COR-L47 (cell line): Measurements from ENCODE around the gene COLGALT1.
"Not testable (repeated sequence)": the region's sequence is repeated elsewhere in the genome, so short reads cannot be mapped to it uniquely, and the experiment has no call there.

Experiments used
- DNase-seq: peaks from one replicate; lab custom pipeline; 2025; lab: John Stamatoyannopoulos, UW

Gene COLGALT1

GRCh38 chr19:17555480-17555928 lies at the start of gene COLGALT1:
Gene COLGALT1, plus strand, starts transcription at chr19:17555649. Its CDS starts 65 bp downstream, at chr19:17555714.
- peak; percentile 98 for DNase-seq

- no peak for DNase-seq
These were observed 48.7 kb upstream of the COLGALT1 start for GRCh38 chr19:17506745-17507144.

GRCh38 chr19:17508558-17508933 lies 46.9 kb upstream of the COLGALT1 start:
- DNase-seq = not testable (repeated sequence)

- no peak for DNase-seq
These were observed 45.0 kb upstream of the COLGALT1 start for GRCh38 chr19:17510220-17510993.

GRCh38 chr19:17511724-17512573 lies 43.5 kb upstream of the COLGALT1 start:
- peak; percentile 81 for DNase-seq

- no peak for DNase-seq
These were observed 42.9 kb upstream of the COLGALT1 start for GRCh38 chr19:17512574-17512939.

- DNase-seq = no peak
These were observed 39.9 kb upstream of the COLGALT1 start for GRCh38 chr19:17515408-17516149.

- no peak for DNase-seq
These were observed 37.6 kb upstream of the COLGALT1 start for GRCh38 chr19:17517898-17518297.

GRCh38 chr19:17518654-17519053 lies 36.8 kb upstream of the COLGALT1 start:
- DNase-seq = not testable (repeated sequence)

GRCh38 chr19:17519967-17520366 lies 35.5 kb upstream of the COLGALT1 start:
- no peak for DNase-seq

GRCh38 chr19:17520865-17521264 lies 34.6 kb upstream of the COLGALT1 start:
- DNase-seq = no peak

GRCh38 chr19:17522988-17523872 lies 32.2 kb upstream of the COLGALT1 start:
- DNase-seq = no peak

- DNase-seq = no peak
These were observed 30.8 kb upstream of the COLGALT1 start for GRCh38 chr19:17524651-17525050.

- no peak for DNase-seq
These were observed 30.3 kb upstream of the COLGALT1 start for GRCh38 chr19:17525141-17525540.

GRCh38 chr19:17526922-17527321 lies 28.5 kb upstream of the COLGALT1 start:
- no peak for DNase-seq

- DNase-seq = no peak
These were observed 28.1 kb upstream of the COLGALT1 start for GRCh38 chr19:17527326-17527725.

- no peak for DNase-seq
These were observed 26.8 kb upstream of the COLGALT1 start for GRCh38 chr19:17528610-17529009.

- DNase-seq = no peak
These were observed 25.9 kb upstream of the COLGALT1 start for GRCh38 chr19:17529239-17530158.

GRCh38 chr19:17530586-17530985 lies 24.9 kb upstream of the COLGALT1 start:
- peak; percentile 27 for DNase-seq

GRCh38 chr19:17532116-17532515 lies 23.3 kb upstream of the COLGALT1 start:
- DNase-seq = no peak
